HUES64 (cell line): ENCODE data around the gene PDK4.
"Not testable (repeated sequence)": the region's sequence is repeated elsewhere in the genome, so short reads cannot be mapped to it uniquely, and the experiment has no call there.

Source experiments
- H3K27ac ChIP-seq: 2 replicates; pipeline ENCODE4 v1.7.0; 2013; ENCODE audit warnings: low read depth, low read length, inconsistent platforms
- H3K27me3 ChIP-seq: 2 replicates; pipeline ENCODE4 v1.6.1; 2013; ENCODE audit warnings: mild to moderate bottlenecking, low read length; ENCODE audit not compliant: insufficient read depth
- H3K36me3 ChIP-seq: 2 replicates; pipeline ENCODE4 v1.6.1; 2013; ENCODE audit warnings: mild to moderate bottlenecking, low read length; ENCODE audit not compliant: insufficient read depth
- H3K4me1 ChIP-seq: 2 replicates; pipeline ENCODE4 v1.6.1; 2013; ENCODE audit warnings: mild to moderate bottlenecking, low read length, moderate library complexity; ENCODE audit not compliant: insufficient read depth
- H3K4me3 ChIP-seq: 2 replicates; pipeline ENCODE4 v1.5.1; 2013; ENCODE audit warnings: mild to moderate bottlenecking, low read length, moderate library complexity
- H3K9ac ChIP-seq: 2 replicates; pipeline ENCODE4 v1.6.1; 2013; ENCODE audit warnings: mild to moderate bottlenecking, low read depth, low read length
- H3K9me3 ChIP-seq: 2 replicates; pipeline ENCODE4 v1.6.1; 2013; ENCODE audit warnings: low read depth, low read length; ENCODE audit not compliant: insufficient read depth
- WGBS: fragments of 150-250, 120-280 bp; methylation state at CpG from one replicate; pipeline ENCODE4 v1.1.7; 2013; ENCODE audit warnings: missing lambda C conversion rate; 5-methylcytosine and 5-hydroxymethylcytosine counted together

Gene PDK4

DNA sequence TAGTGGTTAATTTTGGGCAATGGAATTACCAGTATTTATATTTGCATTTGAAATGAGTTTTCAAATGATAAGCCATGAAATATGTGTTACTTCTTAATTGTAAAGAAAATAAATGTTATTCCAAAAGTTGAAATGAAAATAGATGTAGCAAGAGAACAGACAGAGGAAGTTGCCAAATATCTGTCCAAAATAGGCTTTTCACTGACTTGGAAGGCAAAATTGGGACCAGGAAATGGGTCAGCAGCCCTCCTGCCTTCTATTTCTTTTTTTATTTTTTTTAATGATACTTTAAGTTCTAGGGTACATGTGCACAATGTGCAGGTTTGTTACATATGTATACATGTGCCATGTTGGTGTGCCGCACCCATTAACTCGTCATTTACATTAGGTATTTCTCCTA is 8.1 kb upstream of the PDK4 start:
- H3K27ac ChIP-seq, H3K36me3 ChIP-seq, H3K4me3 ChIP-seq, H3K9me3 ChIP-seq, H3K9ac ChIP-seq, H3K27me3 ChIP-seq: not testable (repeated sequence)
- peaks cover 15% of the 10 kb centered on the region for H3K4me1 ChIP-seq
- WGBS: 94% methylated on average over 2 of the region's 2 CpGs

DNA sequence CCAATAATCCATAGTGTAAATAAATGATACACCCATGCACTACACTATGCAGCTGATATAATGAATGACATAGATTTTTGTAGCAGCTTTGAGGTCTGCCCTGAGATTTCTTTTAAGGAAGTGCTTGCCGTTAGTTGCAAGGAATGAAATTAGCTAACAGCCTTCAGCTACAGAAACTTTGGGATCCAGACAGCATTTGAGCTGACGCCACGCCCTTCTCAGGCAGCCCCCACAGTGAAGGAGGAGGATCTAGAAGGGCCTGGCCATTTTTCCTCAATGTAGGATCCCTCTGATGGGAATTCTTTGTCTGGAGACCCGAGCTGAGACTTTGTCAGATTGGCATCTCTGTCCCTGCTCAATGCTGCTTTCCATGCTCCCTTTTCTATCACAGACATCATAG is 6.1 kb upstream of the PDK4 start:
- H3K9me3 ChIP-seq: peaks cover 4% of the 10 kb centered on the region; the same call in 1 of the 2 replicates
- peaks cover 26% of the 10 kb centered on the region for H3K27me3 ChIP-seq
- 87% methylated on average over 4 of the region's 4 CpGs for WGBS
- H3K4me1 ChIP-seq: no peaks in the 10 kb centered on the region
- H3K9ac ChIP-seq: no peak overlapping the region
- H3K36me3 ChIP-seq: no peaks in the 10 kb centered on the region
- H3K27ac ChIP-seq: no peak overlapping the region
- H3K4me3 ChIP-seq: no peak overlapping the region

DNA sequence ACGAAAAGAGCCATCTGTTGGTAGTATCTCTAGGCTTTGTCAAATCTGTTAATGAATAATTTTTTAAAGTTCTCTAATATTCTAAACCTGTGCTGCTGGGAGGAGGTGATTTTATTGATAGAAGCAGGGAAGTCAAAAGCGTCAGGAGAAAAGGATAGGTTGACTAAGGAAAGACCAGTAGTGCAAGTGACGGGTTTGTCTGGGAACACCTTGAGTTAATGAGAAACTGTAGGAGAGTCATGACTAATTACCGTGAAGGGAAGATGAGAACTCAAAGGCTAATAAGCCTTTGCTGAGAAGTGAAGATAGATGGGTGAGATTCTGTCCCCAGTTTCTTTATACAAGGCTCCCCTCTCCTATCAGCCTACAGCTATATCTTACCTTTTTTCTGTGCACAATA is 5.0 kb upstream of the PDK4 start:
- no peaks in the 10 kb centered on the region for H3K4me1 ChIP-seq
- H3K4me3 ChIP-seq: no peak overlapping the region
- H3K9me3 ChIP-seq: peaks cover 4% of the 10 kb centered on the region; the same call in 1 of the 2 replicates
- WGBS: 83% methylated on average over 4 of the region's 4 CpGs
- H3K27ac ChIP-seq: no peak overlapping the region
- no peak overlapping the region for H3K9ac ChIP-seq
- peaks cover 37% of the 10 kb centered on the region for H3K27me3 ChIP-seq
- H3K36me3 ChIP-seq: no peaks in the 10 kb centered on the region

DNA sequence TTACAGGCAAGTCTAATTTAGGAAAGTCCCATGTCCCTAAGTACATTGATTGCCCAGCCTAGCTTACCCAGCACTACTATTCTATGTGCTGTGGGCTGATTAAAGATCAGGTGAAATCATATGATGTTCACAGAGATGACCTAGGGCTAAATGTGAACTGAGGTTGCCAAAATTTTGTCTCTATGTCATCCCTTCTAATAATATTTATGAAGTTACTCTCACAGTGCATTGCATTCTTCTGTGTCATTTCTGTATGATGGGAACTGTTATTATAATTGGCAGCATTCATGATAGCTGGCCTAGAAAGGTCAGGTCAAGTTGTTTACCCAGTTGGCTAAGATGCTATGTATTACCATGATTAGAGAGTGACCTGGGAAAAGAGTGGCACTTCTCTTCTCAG is 2.8 kb upstream of the PDK4 start:
- H3K27me3 ChIP-seq: peaks cover 59% of the 10 kb centered on the region
- H3K4me3 ChIP-seq: no peak overlapping the region
- no peak overlapping the region for H3K27ac ChIP-seq
- H3K9me3 ChIP-seq: no peaks in the 10 kb centered on the region
- H3K36me3 ChIP-seq: no peaks in the 10 kb centered on the region
- H3K9ac ChIP-seq: no peak overlapping the region
- H3K4me1 ChIP-seq: no peaks in the 10 kb centered on the region

DNA sequence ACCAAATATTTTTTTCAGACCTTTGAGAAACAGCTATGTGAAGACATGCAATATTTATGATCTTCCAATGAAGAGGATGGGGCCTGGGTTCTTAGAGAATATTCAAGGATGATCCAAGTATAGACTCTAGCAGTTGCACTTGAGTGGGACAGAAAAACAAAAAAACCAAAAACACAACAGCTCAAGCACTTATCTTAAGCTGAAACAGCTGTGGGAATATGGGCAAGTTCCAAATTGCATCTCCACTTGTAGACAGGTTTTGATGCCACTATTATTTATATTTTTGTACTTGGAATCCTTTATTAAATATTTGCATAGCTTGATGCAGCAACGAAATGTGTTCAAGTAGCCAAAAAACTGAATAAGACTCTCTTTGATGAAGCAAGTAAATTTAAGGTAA is 2.2 kb upstream of the PDK4 start:
- no peak overlapping the region for H3K4me3 ChIP-seq

DNA sequence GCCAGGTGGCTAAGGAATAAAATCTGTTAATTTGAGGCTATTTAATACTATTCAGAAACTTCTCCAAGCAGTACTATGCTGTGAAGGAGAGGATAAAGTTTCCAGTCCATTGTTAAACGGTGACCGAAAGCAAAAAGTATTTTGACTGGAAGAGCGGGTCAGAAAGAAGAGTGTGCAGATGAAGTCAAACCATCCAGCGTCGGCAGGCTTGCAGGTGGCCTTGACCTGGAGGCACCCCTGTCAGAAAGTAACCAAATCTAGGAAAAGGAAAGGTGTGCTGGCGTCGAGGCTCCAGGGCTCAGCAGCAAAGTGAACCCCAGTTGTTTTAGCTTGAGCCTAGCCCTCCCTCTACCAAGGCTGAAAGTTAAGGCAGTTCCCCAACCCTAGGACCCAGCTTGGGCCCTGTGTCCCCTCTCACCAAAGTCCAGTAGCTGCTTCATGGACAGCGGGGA is 544 bp downstream of the PDK4 start:
- H3K36me3 ChIP-seq: no peaks in the 10 kb centered on the region
- H3K27ac ChIP-seq: no peak overlapping the region
- no peaks in the 10 kb centered on the region for H3K4me1 ChIP-seq
- peaks cover 71% of the 10 kb centered on the region for H3K27me3 ChIP-seq
- 42% methylated on average over 8 of the region's 8 CpGs for WGBS
- no peak overlapping the region for H3K9ac ChIP-seq
- H3K4me3 ChIP-seq: peak overlapping the region; percentile 72
- H3K9me3 ChIP-seq: no peaks in the 10 kb centered on the region

More for the DNA sequence above, 2.2 kb upstream of the PDK4 start:
- WGBS: 90% methylated on average over 1 of the region's 1 CpG
- no peak overlapping the region for H3K27ac ChIP-seq
- no peaks in the 10 kb centered on the region for H3K9me3 ChIP-seq
- H3K4me1 ChIP-seq: no peaks in the 10 kb centered on the region
- no peak overlapping the region for H3K9ac ChIP-seq
- no peaks in the 10 kb centered on the region for H3K36me3 ChIP-seq
- H3K27me3 ChIP-seq: peaks cover 65% of the 10 kb centered on the region

DNA sequence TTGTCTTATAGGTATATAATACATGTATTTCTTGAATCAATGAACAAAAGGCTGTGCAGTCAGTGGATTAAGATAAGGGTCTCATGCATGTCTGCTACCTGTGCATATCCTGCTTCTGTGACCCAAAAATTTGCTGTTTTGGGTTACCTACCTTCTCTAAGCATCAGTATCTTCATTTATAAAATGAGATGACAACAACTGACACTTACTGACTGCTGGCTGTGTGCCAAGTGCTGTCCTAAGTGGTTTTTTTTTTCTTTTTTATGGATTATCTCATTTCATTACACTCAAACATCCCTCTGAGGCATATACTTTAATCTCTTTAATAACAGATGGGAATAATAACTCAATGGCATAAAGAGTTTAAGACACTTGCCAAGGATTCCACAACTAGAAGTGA is 2.1 kb downstream of the PDK4 start:
- Histone ChIP-seq H3K9ac (no peak overlapping the region), H3K9me3 (no peaks in the 10 kb centered on the region), H3K27me3 (peaks cover 67% of the 10 kb centered on the region), H3K36me3 (no peaks in the 10 kb centered on the region), H3K27ac (no peak overlapping the region), H3K4me1 (no peaks in the 10 kb centered on the region), H3K4me3 (no peak overlapping the region)

DNA sequence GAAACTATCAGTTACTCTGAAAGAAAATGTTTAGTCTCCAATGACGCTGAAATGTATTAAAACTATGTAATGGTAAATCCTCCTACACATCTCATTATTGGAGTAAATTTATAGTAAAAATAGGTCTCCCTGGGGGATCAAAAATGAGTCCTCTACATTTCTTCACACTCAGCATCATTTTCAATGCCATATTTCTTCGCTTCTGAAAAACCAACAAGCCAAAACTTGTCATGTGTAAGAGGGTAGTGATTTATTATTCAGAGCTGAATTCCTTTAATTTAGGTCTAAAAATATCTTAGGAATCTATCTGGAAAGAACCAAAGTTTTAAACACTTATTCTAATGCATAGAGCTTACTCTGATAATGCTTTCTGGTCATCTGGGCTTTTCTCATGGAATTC is 3.0 kb downstream of the PDK4 start:
- no peaks in the 10 kb centered on the region for H3K36me3 ChIP-seq
- WGBS: no CpG with 5 or more reads among the region's 2 CpGs
- H3K9ac ChIP-seq: no peak overlapping the region
- H3K4me1 ChIP-seq: no peaks in the 10 kb centered on the region
- H3K27ac ChIP-seq: no peak overlapping the region
- H3K4me3 ChIP-seq: no peak overlapping the region
- H3K27me3 ChIP-seq: peaks cover 58% of the 10 kb centered on the region
- no peaks in the 10 kb centered on the region for H3K9me3 ChIP-seq

DNA sequence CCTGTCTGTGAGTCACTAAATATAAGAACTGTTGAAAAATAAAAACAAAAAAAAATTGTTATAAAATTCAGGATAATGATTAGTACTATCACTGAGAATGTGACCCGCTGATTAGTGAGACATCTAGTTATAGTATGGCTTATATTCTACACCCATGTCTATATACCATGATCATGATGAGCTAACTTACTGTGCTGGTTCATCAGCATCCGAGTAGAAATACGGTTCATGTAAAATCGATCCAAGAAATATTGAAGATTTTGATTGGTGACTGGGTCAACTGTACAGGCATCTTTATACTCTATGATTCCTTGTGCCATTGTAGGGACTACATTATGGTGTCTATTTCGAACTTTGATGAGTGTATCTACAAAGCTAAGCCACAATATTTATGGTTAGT is 3.7 kb downstream of the PDK4 start:
- Histone ChIP-seq H3K27ac (no peak overlapping the region), H3K36me3 (no peaks in the 10 kb centered on the region)
- WGBS: 94% methylated on average over 4 of the region's 5 CpGs

DNA sequence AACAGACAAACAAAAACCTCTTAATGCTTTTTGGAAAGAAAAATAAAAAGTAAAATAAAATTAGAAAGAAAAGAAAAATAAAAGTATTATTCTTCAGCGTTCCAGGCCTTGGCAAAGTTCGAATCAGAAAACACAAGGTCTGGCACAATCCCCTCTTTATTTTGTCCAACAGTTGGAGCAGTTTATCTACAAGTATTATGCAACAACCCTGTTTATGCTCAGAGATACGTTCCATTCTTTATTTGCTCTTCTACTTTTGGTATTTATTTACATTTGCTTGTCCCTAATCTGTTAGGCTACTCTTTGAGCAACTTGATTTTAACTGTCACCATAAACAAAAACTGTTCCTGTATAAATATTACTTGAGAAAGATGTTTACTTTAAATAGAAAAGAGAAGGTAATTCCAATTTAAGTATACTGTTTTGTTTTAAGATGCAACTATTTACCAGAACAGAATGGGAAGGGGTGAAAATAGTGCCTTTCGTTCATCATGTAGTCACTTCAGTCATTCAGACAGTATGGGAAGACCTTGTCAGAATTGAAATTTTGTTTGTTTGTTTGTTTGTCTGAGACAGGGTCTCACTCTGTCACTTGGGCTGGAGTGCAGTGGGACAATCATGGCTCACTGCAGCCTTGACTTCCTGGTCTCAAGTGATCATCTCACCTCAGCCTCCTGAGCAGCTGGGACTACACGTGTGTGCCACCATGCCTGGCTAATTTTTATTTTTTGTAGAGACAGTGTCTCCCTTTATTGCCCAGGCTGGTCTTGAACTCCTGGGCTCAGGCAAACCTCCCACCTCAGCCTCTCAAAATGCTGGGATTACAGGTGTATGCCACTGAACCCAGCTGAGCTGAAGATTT is 5.7 kb downstream of the PDK4 start:
- H3K9me3 ChIP-seq: no peaks in the 10 kb centered on the region
- no peaks in the 10 kb centered on the region for H3K36me3 ChIP-seq
- 90% methylated on average over 5 of the region's 5 CpGs for WGBS
- no peak overlapping the region for H3K9ac ChIP-seq
- no peak overlapping the region for H3K27ac ChIP-seq
- H3K4me3 ChIP-seq: no peak overlapping the region
- H3K4me1 ChIP-seq: no peaks in the 10 kb centered on the region
- peaks cover 31% of the 10 kb centered on the region for H3K27me3 ChIP-seq

More for the DNA sequence above, 3.7 kb downstream of the PDK4 start:
- H3K4me3 ChIP-seq: no peak overlapping the region
- H3K9ac ChIP-seq: no peak overlapping the region
- H3K27me3 ChIP-seq: peaks cover 50% of the 10 kb centered on the region
- no peaks in the 10 kb centered on the region for H3K4me1 ChIP-seq
- no peaks in the 10 kb centered on the region for H3K9me3 ChIP-seq

DNA sequence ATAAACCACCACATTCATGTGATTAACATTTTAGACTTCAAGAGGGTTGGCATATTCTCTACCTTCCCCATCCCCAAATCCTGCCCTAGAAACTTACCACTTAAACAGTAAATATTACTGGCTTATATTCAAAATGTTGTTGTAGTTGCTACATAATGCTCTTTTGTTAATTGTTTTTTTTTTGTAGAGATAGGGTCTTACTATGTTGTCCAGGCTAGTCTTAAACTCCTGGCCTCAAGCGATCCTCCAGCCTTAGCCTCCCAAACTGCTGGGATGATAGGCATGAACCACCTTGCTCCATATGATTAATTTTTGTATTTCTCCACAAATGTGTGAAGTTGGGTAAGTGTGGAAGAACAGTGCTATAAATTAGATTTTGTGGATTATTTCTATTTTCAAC is 6.5 kb downstream of the PDK4 start:
- Histone ChIP-seq H3K9me3 (no peaks in the 10 kb centered on the region), H3K4me1 (no peaks in the 10 kb centered on the region), H3K36me3 (no peaks in the 10 kb centered on the region), H3K27me3 (peaks cover 22% of the 10 kb centered on the region), H3K27ac (no peak overlapping the region), H3K9ac (no peak overlapping the region), H3K4me3 (no peak overlapping the region)
- WGBS: 100% methylated on average over 1 of the region's 1 CpG

DNA sequence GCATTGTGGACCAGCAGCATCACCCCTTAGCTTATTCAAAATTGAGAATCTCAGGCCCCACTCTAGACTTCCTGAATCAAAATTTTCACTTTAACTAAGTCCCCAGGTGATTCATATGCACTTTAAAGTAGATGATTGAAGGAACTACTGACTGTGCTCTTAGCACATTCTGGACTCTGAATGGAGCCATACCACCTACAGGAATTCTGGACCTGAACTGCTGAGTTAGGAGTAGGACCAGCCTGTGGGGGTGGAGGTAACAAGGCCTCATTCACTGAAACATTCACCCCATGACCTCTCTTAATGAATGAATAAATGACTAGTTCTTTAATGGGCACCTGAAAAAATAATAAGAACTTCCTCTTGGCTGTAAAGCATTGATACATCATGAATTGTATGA is 7.3 kb downstream of the PDK4 start:
- Histone ChIP-seq H3K4me1 (no peaks in the 10 kb centered on the region), H3K4me3 (no peak overlapping the region), H3K36me3 (no peaks in the 10 kb centered on the region), H3K27ac (no peak overlapping the region), H3K9ac (no peak overlapping the region), H3K27me3 (peaks cover 15% of the 10 kb centered on the region), H3K9me3 (no peaks in the 10 kb centered on the region)
